PC-9 (cell line): ENCODE measurements around the gene SNX13. TPM values are rescaled to one million over a fixed set of nuclear protein-coding genes. Genes with fewer than 3 reads are reported as not detected.

ENCODE experiments used
- BruUV-seq: library from RNA; stranded (reverse); fragments of 400-500 nt; replicated peaks from 2 replicates; lab custom pipeline; 2021; lab: Mats Ljungman, UMichigan
- CTCF ChIA-PET: fragments of 300-600 bp; sonication (Branson Sonifier 250); formaldehyde crosslinking; loops from one replicate; lab custom pipeline; 2022; ENCODE audit warnings: antibody characterized with exemption; lab: Charles Lee
- POLR2A ChIA-PET: fragments of 300-600 bp; sonication (Branson Sonifier 250); formaldehyde crosslinking; loops from one replicate; lab custom pipeline; 2022; ENCODE audit warnings: antibody characterized with exemption; ENCODE audit not compliant: unreplicated experiment; lab: Charles Lee
- DNase-seq, 2 experiments: peaks; one replicate each; pipeline versions ENCODE4 v3.0.0 to v3.0.0-alpha.2; 2015 to 2022; ENCODE audit warnings: mixed read lengths in 1 of 2
- H2AFZ ChIP-seq: fragments of 200-600 bp; sonication (generic); 2 replicates; pipeline ENCODE4 v1.8.1; 2017; ENCODE audit warnings: antibody characterized with exemption
- H3F3A ChIP-seq: fragments of 200-600 bp; sonication (generic); 2 replicates; pipeline ENCODE4 v1.8.1; 2017; ENCODE audit warnings: antibody characterized with exemption, mild to moderate bottlenecking, low read depth; ENCODE audit not compliant: insufficient read depth
- H3K27ac ChIP-seq: fragments of 200-600 bp; sonication (generic); 2 replicates; pipeline ENCODE4 v1.6.1; 2016; ENCODE audit warnings: mixed run types
- H3K27me3 ChIP-seq: fragments of 200-600 bp; sonication (generic); 2 replicates; pipeline ENCODE4 v1.6.1; 2016; ENCODE audit warnings: low read depth, mixed run types; ENCODE audit not compliant: insufficient read depth
- H3K36me3 ChIP-seq: fragments of 200-600 bp; sonication (generic); 2 replicates; pipeline ENCODE4 v1.6.1; 2016; ENCODE audit warnings: low read depth, mixed run types
- H3K4me1 ChIP-seq: fragments of 200-600 bp; sonication (generic); replicated peaks from 2 replicates; pipeline ENCODE4 v1.6.1; 2016; ENCODE audit warnings: mixed run types; ENCODE audit not compliant: insufficient read depth
- H3K4me2 ChIP-seq: fragments of 200-600 bp; sonication (generic); 2 replicates; pipeline ENCODE4 v1.6.1; 2017; ENCODE audit warnings: mixed run types
- H3K4me3 ChIP-seq: fragments of 200-600 bp; sonication (generic); 2 replicates; pipeline ENCODE4 v1.6.1; 2016; ENCODE audit warnings: mixed run types
- H3K79me2 ChIP-seq: fragments of 200-600 bp; sonication (generic); 2 replicates; pipeline ENCODE4 v1.6.1; 2017; ENCODE audit warnings: low read depth, mixed run types
- H3K9me2 ChIP-seq: fragments of 200-600 bp; sonication (generic); 2 replicates; pipeline ENCODE4 v1.8.1; 2017; ENCODE audit warnings: mild to moderate bottlenecking; ENCODE audit not compliant: insufficient read depth
- H3K9me3 ChIP-seq: fragments of 200-600 bp; sonication (generic); 2 replicates; pipeline ENCODE4 v1.8.1; 2016; ENCODE audit warnings: low read depth; ENCODE audit not compliant: insufficient read depth
- H4K20me1 ChIP-seq: fragments of 200-600 bp; sonication (generic); 2 replicates; pipeline ENCODE4 v1.8.1; 2017; ENCODE audit not compliant: insufficient read depth
- CTCF ChIP-seq: fragments of 200-600 bp; sonication (generic); conservative IDR thresholded peaks from 2 replicates; pipeline ENCODE4 v1.6.1; 2017; ENCODE audit warnings: mixed run types, antibody characterized with exemption, mild to moderate bottlenecking, moderate library complexity
- EZH2 ChIP-seq: fragments of 200-600 bp; sonication (generic); IDR thresholded peaks from 2 replicates; pipeline ENCODE4 v1.8.0; 2017; ENCODE audit warnings: antibody characterized with exemption, low read depth
- intact Hi-C: fragments of 100-400 bp; cut with micrococcal nuclease; formaldehyde crosslinking; loops from one replicate; pipeline ENCODE4 v1.10.0; 2022; ENCODE audit not compliant: unreplicated experiment
- total RNA-seq: library from RNA; stranded (reverse); gene quantifications from 2 replicates; pipeline ENCODE4 v1.2.3, GENCODE V29; 2021

SNX13 gene
- total RNA-seq, 1 experiment from 2014 or later: 56.3 TPM

- Histone ChIP-seq H3K79me2 (no peaks in the 10 kb centered on the region), H3F3A (no peaks in the 10 kb centered on the region; the same call in 1 of the 2 replicates), H3K4me3 (no peak overlapping the region), H3K27me3 (no peaks in the 10 kb centered on the region), H3K4me2 (no peak overlapping the region), H3K36me3 (peaks cover 9% of the 10 kb centered on the region; the same call in 1 of the 2 replicates), H3K4me1 (no peaks in the 10 kb centered on the region), H2AFZ (no peak overlapping the region), H3K9me3 (no peaks in the 10 kb centered on the region), H3K9me2 (no peaks in the 10 kb centered on the region), H3K27ac (no peak overlapping the region), H4K20me1 (no peaks in the 10 kb centered on the region)
- no peak for DNase-seq
- POLR2A ChIA-PET: no interaction called here
- CTCF ChIA-PET: no interaction called here
- no TSS peak for BruUV-seq
- TF ChIP-seq EZH2 (no peak), CTCF (no peak)
- intact Hi-C loops: no loop called here
Observed at GRCh38 chr7:17871815-17872533, 68.3 kb downstream of the SNX13 start.

DNA sequence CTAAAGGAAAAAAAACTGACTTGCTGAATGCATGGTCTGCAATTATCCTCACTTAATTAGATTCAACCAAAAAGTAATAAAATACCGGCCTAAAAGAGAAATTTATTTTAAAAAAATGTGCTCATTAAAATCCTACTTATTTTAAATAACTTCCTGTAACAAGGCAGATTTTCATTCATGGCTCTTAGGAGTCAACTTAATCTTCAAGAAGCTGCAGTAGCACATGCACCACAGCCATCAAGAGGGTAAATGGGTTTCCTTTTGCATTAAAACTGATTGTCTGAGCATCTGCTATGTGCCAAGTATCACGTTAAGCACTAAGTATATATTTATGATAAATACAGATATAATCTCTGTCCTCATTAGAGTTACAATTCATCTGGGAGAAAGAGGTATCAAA, 69.9 kb downstream of the SNX13 start:
- H3K36me3 ChIP-seq: peaks cover 16% of the 10 kb centered on the region
- no peaks in the 10 kb centered on the region for H3K79me2 ChIP-seq
- no peak for DNase-seq
- intact Hi-C loops: no loop called here
- H4K20me1 ChIP-seq: no peaks in the 10 kb centered on the region
- H3K27ac ChIP-seq: no peak overlapping the region
- no peak overlapping the region for H2AFZ ChIP-seq
- no peak overlapping the region for H3K4me3 ChIP-seq
- CTCF ChIA-PET: no interaction called here
- POLR2A ChIA-PET: no interaction called here
- H3K9me3 ChIP-seq: 0 out of 2 replicates have a peak, but pooled peaks cover 5% of the 10 kb centered on the region
- H3K27me3 ChIP-seq: no peaks in the 10 kb centered on the region
- no TSS peak for BruUV-seq
- H3F3A ChIP-seq: no peaks in the 10 kb centered on the region; the same call in 1 of the 2 replicates
- no peak overlapping the region for H3K4me2 ChIP-seq
- no peaks in the 10 kb centered on the region for H3K4me1 ChIP-seq
- TF ChIP-seq CTCF: no peak
- TF ChIP-seq EZH2: no peak
- H3K9me2 ChIP-seq: no peaks in the 10 kb centered on the region

GRCh38 chr7:17863809-17864143, 76.5 kb downstream of the SNX13 start:
- ChIA-PET CTCF (no interaction called here), POLR2A (no interaction called here)
- Histone ChIP-seq H3K4me1 (no peaks in the 10 kb centered on the region), H3K4me2 (no peak overlapping the region), H2AFZ (no peak overlapping the region), H4K20me1 (no peaks in the 10 kb centered on the region), H3K4me3 (no peak overlapping the region), H3K27me3 (no peaks in the 10 kb centered on the region), H3K36me3 (peaks cover 21% of the 10 kb centered on the region; the same call in 1 of the 2 replicates), H3F3A (no peaks in the 10 kb centered on the region; the same call in 1 of the 2 replicates), H3K79me2 (no peaks in the 10 kb centered on the region), H3K9me3 (0 out of 2 replicates have a peak, but pooled peaks cover 5% of the 10 kb centered on the region), H3K27ac (no peak overlapping the region), H3K9me2 (no peaks in the 10 kb centered on the region)
- no peak for TF ChIP-seq EZH2
- no peak for TF ChIP-seq CTCF
- BruUV-seq: no TSS peak
- no peak for DNase-seq
- intact Hi-C loops: no loop called here
